HG03469 (cell line): ENCODE data around the gene FAM107B.
A peak's percentile ranks its signal among the peaks of the same experiment; 100 is the strongest.
"Not testable (repeated sequence)": the region's sequence is repeated elsewhere in the genome, so short reads cannot be mapped to it uniquely, and the experiment has no call there.

Source experiments
- ATAC-seq: cut with Tn5 transposase; IDR thresholded peaks from one replicate; pipeline ENCODE4 v1.9.1; 2021; ENCODE audit warnings: mild to moderate bottlenecking, moderate library complexity, moderate number of reproducible peaks; ENCODE audit not compliant: unreplicated experiment

The FAM107B gene

GRCh38 chr10:14639637-14640036 is 135.1 kb downstream of the FAM107B start:
- no peak for ATAC-seq

- no peak for ATAC-seq
These were observed 139.5 kb downstream of the FAM107B start for GRCh38 chr10:14635043-14635710.

GRCh38 chr10:14634572-14634971 is 140.1 kb downstream of the FAM107B start:
- ATAC-seq = not testable (repeated sequence)

GRCh38 chr10:14625765-14626525 is 148.8 kb downstream of the FAM107B start:
- ATAC-seq = no peak

- ATAC-seq = no peak
These were observed 149.5 kb downstream of the FAM107B start for GRCh38 chr10:14625192-14625631.

- no peak for ATAC-seq
These were observed 150.1 kb downstream of the FAM107B start for GRCh38 chr10:14624600-14624999.

GRCh38 chr10:14623931-14624330 is 150.8 kb downstream of the FAM107B start:
- no peak for ATAC-seq

- no peak for ATAC-seq
These were observed 153.7 kb downstream of the FAM107B start for GRCh38 chr10:14621037-14621436.

- no peak for ATAC-seq
These were observed 156.0 kb downstream of the FAM107B start for GRCh38 chr10:14618674-14619073.

- no peak for ATAC-seq
These were observed 156.8 kb downstream of the FAM107B start for GRCh38 chr10:14617852-14618251.

- ATAC-seq = no peak
These were observed 157.6 kb downstream of the FAM107B start for GRCh38 chr10:14616955-14617730.

GRCh38 chr10:14616465-14616864 is 158.2 kb downstream of the FAM107B start:
- ATAC-seq = no peak

GRCh38 chr10:14613588-14613920 is 161.1 kb downstream of the FAM107B start:
- no peak for ATAC-seq

GRCh38 chr10:14612873-14613587 is 161.7 kb downstream of the FAM107B start:
- no peak for ATAC-seq

- no peak for ATAC-seq
These were observed 162.6 kb downstream of the FAM107B start for GRCh38 chr10:14611968-14612693.

- ATAC-seq = no peak
These were observed 165.5 kb downstream of the FAM107B start for GRCh38 chr10:14609178-14609577.

GRCh38 chr10:14608381-14609001 is 166.2 kb downstream of the FAM107B start:
- ATAC-seq = no peak

GRCh38 chr10:14606633-14607032 is 168.1 kb downstream of the FAM107B start:
- no peak for ATAC-seq

- peak; percentile 42 for ATAC-seq
These were observed 169.3 kb downstream of the FAM107B start for GRCh38 chr10:14605231-14605925.
